ENCODE data around the gene TNNI3K.

- TF ChIP-seq CTCF (IDR thresholded peaks at IDR 0.05), result no peak
- TF ChIP-seq POLR2A (IDR thresholded peaks at IDR 0.05), result no peak
These were observed 277.2 kb downstream of the TNNI3K start, which contains the start of gene LRRC53 for GRCh38 chr1:74512170-74512915.
